Sigmoid colon (tissue), 4 donors: ENCODE measurements around the gene TTC31.

ENCODE experiments used
- EP300 ChIP-seq, 4 donors: sonication (generic); formaldehyde crosslinking; IDR thresholded peaks; one replicate each; pipeline ENCODE4 v1.6.1; 2017; ENCODE audit warnings: antibody characterized with exemption in 4 of 4
- TF ChIP-seq, protein P1 (sequence below), 4 experiments: fragments of 450-650 bp in 3 of 4; fragments of 200-600 bp in 1 of 4; IDR thresholded peaks; one replicate each; pipeline ENCODE4 v1.5.1; 2016 to 2019; ENCODE audit warnings: antibody characterized with exemption in 4 of 4, mild to moderate bottlenecking in 3 of 4, moderate library complexity in 2 of 4

DNA sequence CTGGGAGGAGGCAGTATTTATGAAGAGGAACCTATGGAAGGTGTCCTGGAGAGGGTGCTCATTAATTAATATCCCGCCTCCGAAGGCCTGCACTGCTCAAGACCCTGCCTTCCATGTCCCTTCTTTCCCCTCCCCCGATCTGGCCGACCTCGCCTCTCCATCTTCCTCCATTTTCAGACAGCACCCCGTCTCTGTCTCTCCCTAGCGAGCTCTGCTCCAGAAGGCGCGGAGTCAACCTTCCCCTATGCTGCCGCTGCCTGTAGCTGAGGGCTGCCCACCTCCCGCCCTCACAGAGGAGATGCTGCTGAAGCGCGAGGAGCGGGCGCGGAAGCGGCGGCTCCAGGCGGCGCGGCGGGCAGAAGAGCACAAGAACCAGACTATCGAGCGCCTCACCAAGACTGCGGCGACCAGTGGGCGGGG is 25.7 kb upstream of the TTC31 start:
- TF ChIP-seq EP300 (IDR thresholded peaks at IDR 0.05): no peak
- TF ChIP-seq, protein P1, sequence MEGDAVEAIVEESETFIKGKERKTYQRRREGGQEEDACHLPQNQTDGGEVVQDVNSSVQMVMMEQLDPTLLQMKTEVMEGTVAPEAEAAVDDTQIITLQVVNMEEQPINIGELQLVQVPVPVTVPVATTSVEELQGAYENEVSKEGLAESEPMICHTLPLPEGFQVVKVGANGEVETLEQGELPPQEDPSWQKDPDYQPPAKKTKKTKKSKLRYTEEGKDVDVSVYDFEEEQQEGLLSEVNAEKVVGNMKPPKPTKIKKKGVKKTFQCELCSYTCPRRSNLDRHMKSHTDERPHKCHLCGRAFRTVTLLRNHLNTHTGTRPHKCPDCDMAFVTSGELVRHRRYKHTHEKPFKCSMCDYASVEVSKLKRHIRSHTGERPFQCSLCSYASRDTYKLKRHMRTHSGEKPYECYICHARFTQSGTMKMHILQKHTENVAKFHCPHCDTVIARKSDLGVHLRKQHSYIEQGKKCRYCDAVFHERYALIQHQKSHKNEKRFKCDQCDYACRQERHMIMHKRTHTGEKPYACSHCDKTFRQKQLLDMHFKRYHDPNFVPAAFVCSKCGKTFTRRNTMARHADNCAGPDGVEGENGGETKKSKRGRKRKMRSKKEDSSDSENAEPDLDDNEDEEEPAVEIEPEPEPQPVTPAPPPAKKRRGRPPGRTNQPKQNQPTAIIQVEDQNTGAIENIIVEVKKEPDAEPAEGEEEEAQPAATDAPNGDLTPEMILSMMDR (IDR thresholded peaks at IDR 0.05): no peak
